Measurements from ENCODE around the gene SHISA9.

The SHISA9 gene

GRCh38 chr16:13118091-13118490 is 216.7 kb downstream of the SHISA9 start:
- no peak for TF ChIP-seq CTCF (IDR thresholded peaks at IDR 0.05; ENCODE audit: extremely low read depth, missing control alignments)

DNA sequence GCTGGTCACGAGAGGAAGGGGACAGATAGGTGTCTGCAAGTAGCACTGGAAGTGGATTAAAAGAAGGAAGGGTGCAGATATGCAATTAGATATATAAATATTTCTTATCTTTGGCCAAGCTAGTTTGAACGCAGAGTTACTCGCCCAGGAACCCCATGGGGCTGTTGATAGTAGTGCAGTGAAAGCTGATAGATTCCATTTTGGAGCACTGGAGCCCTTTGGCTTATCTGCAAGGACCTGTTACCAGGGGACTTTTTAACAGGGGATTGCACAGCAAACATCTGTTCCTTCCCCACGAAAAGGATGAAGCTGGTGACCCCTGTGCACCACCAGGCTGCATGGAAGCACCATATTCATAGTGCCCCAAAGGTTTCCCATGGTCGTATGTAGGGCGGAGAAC is 218.7 kb downstream of the SHISA9 start:
- no peak for TF ChIP-seq CTCF (IDR thresholded peaks at IDR 0.05; ENCODE audit: extremely low read depth, missing control alignments)
- no peak for DNase-seq (ENCODE audit: low spot score)

More at GRCh38 chr16:13118091-13118490, 216.7 kb downstream of the SHISA9 start:
- DNase-seq (ENCODE audit: low spot score) = no peak

DNA sequence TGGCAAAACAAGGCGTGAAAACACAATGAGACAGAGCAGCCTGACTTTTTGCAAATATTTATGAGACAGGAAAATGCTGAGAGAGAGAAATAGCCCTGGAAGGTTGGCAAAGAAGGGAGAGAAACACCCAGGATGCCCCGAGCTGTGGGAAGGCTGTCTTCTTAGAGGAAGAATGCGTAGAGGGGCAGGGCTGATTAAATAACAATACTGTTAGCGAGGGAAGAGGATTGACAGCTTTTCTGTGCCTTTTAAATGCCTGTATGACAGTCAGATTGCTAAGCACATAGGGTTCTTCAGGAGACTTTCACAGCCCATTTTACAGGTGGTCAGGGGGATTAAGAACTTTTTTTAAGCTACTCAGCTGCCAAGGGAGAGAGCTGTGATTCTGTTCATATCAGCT is 219.2 kb downstream of the SHISA9 start:
- TF ChIP-seq CTCF (IDR thresholded peaks at IDR 0.05; ENCODE audit: extremely low read depth, missing control alignments) = no peak
- DNase-seq (ENCODE audit: low spot score) = no peak

GRCh38 chr16:13123991-13124390 is 222.6 kb downstream of the SHISA9 start:
- no peak for TF ChIP-seq CTCF (IDR thresholded peaks at IDR 0.05; ENCODE audit: extremely low read depth, missing control alignments)
- DNase-seq (ENCODE audit: low spot score) = no peak

- no peak for DNase-seq (ENCODE audit: low spot score)
- no peak for TF ChIP-seq CTCF (IDR thresholded peaks at IDR 0.05; ENCODE audit: extremely low read depth, missing control alignments)
These were observed 225.7 kb downstream of the SHISA9 start for GRCh38 chr16:13127144-13127543.

- DNase-seq (ENCODE audit: low spot score) = no peak
- TF ChIP-seq CTCF (IDR thresholded peaks at IDR 0.05; ENCODE audit: extremely low read depth, missing control alignments) = no peak
These were observed 229.2 kb downstream of the SHISA9 start for GRCh38 chr16:13130586-13130985.

DNA sequence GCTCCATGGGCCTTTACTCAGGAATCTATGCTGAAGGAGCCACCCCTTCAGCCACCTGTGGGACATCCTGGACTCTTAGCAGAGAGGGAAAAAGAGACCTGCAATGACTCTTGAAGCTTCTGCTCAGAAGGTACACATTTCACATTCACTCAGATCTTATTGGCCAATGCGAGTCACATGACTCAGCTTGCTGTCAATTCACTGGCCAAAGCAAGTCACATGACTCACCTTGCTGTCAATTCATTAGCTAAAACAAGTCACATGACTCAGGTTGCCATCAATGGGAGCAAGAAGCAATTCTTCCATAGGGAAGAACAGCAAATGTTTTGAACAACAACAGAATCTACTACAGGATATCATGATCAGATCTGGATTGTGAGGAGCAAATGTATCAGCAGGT is 233.4 kb downstream of the SHISA9 start:
- no peak for DNase-seq (ENCODE audit: low spot score)
- TF ChIP-seq CTCF (IDR thresholded peaks at IDR 0.05; ENCODE audit: extremely low read depth, missing control alignments) = no peak

Measured in GM20000 (cell line).